Measurements from ENCODE around the gene SHISAL1.
A peak's percentile ranks its signal among the peaks of the same experiment; 100 is the strongest.

SHISAL1 gene

DNA sequence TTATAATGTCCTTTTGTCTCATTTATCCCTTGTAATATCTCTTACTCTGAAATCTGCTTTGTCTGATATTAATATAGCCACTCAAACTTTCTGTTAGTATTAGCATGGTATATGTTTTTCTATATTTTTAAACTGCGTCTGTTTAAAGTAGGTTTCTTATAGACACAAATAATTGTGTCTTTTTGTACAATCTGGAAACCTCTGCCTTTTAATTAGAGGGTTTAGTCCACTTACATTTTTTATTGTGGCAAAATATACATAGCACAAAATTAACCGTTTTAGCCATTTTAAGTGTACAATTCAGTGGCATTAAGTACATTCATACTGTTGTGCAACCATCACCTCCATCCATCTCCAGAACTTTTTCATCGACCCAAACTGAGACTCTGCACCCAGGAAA, 103.4 kb downstream of the SHISAL1 start:
- H3K4me1 Mint-ChIP-seq (ENCODE audit: low read depth), result peaks cover 6% of the 10 kb centered on the region
- peaks cover 10% of the 10 kb centered on the region for H3K36me3 Mint-ChIP-seq (ENCODE audit: low read depth)
- no peaks in the 10 kb centered on the region for H3K27me3 Mint-ChIP-seq (ENCODE audit: low read depth)
- no peak overlapping the region for H3K27ac Mint-ChIP-seq
- H3K9me3 Mint-ChIP-seq, result peaks cover 5% of the 10 kb centered on the region
- no peak overlapping the region for H3K4me3 Mint-ChIP-seq

DNA sequence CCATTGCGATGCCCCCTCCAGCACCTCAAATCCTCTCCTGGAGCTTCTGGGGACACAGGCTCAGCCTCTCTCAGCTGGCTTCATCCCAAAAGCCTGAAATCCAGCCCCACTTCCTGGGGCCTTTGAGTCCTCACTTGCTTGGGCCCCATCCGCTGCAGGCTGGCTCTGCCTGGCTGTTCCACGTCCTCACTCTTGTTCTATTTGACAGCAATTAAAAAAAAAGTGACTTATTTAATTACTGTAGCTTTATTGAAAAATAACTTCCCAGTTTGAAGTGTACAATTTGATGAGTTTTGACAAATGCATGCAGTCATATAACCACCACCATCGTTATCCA, 104.8 kb downstream of the SHISAL1 start:
- H3K36me3 Mint-ChIP-seq (ENCODE audit: low read depth), result peaks cover 13% of the 10 kb centered on the region
- no peaks in the 10 kb centered on the region for H3K27me3 Mint-ChIP-seq (ENCODE audit: low read depth)
- no peak overlapping the region for H3K4me3 Mint-ChIP-seq
- peaks cover 5% of the 10 kb centered on the region for H3K9me3 Mint-ChIP-seq
- peaks cover 6% of the 10 kb centered on the region for H3K4me1 Mint-ChIP-seq (ENCODE audit: low read depth)
- H3K27ac Mint-ChIP-seq, result no peak overlapping the region

DNA sequence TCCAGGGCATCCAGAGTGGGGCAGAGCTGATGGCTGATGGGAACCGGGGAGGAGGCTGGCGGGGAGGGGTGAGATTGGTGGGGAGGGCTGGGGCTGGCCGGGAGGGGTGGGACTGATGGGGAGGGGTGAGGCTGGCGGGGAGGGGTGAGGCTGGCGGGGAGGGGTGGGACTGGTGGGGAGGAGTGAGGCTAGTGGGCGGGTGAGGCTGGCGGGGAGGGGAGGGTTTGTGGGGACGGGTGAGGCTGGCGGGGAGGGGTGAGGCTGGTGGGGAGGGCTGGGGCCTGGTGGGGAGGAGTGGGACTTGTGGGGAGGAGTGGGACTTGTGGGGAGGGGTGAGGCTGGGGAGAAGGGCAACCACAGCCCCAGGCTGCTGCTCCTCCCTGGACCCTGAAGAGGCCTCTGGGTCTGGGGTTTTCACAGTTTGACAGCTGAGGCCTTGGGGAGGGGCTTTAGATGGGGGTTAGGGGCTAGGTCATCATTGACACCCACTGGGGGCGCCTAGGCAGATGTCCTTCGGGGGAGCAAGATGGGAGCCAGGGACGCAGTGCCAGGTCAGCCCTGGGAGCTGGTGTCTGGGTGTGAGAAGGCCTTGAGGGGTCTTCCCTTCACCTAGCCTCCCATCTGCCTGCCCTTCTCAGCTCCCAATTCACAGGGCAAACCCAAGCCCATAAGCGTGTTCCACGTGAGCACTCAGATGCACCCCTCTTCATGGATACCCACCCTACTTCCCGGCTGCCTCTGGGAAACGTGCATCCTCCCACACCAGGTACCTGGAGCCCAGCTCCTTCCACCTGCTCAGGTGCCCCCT, 105.4 kb downstream of the SHISAL1 start:
- peaks cover 13% of the 10 kb centered on the region for H3K36me3 Mint-ChIP-seq (ENCODE audit: low read depth)
- no peak overlapping the region for H3K4me3 Mint-ChIP-seq
- H3K27ac Mint-ChIP-seq, result no peak overlapping the region
- peaks cover 5% of the 10 kb centered on the region for H3K9me3 Mint-ChIP-seq
- peaks cover 6% of the 10 kb centered on the region for H3K4me1 Mint-ChIP-seq (ENCODE audit: low read depth)
- no peaks in the 10 kb centered on the region for H3K27me3 Mint-ChIP-seq (ENCODE audit: low read depth)

DNA sequence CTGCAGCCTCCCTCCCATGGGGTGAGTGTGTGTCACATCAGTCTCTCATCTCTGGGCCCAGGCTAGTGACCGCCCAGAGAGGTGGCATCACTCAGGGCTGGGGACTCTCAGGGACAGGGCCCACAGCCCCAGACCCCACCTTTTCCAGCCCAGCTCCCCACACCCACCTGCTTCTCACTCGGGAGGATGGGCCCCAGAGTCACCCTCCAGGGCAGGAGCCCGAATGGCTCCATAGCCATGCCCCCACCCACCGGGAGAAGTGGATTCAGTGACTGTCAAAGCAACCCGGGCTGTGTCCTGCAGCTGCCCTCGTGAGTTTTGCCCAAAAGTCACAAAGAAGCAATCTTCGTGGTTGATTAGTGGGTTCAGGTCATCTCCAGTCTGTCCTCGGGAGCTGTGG, 106.1 kb downstream of the SHISAL1 start:
- H3K4me3 Mint-ChIP-seq, result no peak overlapping the region
- no peak overlapping the region for H3K27ac Mint-ChIP-seq
- peaks cover 13% of the 10 kb centered on the region for H3K36me3 Mint-ChIP-seq (ENCODE audit: low read depth)
- no peaks in the 10 kb centered on the region for H3K27me3 Mint-ChIP-seq (ENCODE audit: low read depth)
- H3K9me3 Mint-ChIP-seq, result peaks cover 5% of the 10 kb centered on the region
- peaks cover 6% of the 10 kb centered on the region for H3K4me1 Mint-ChIP-seq (ENCODE audit: low read depth)

DNA sequence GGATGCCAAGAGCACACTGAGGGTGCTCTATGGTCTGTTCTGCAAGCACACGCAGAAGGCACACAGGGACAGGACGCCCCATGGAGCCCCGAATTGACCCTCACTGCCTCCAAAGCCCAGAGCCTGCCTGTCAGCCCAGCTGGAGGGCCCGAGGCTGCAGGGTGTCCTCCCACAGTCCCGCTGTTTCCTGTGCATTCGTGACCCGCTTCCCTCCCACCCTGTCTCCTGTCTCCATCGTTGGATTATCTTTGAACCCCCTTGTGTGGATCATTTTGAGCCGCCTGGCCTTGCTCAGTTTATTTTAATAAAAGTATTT, 106.5 kb downstream of the SHISAL1 start:
- peaks cover 13% of the 10 kb centered on the region for H3K36me3 Mint-ChIP-seq (ENCODE audit: low read depth)
- H3K27me3 Mint-ChIP-seq (ENCODE audit: low read depth), result no peaks in the 10 kb centered on the region
- peaks cover 5% of the 10 kb centered on the region for H3K9me3 Mint-ChIP-seq
- peaks cover 6% of the 10 kb centered on the region for H3K4me1 Mint-ChIP-seq (ENCODE audit: low read depth)
- H3K27ac Mint-ChIP-seq, result no peak overlapping the region
- no peak overlapping the region for H3K4me3 Mint-ChIP-seq

DNA sequence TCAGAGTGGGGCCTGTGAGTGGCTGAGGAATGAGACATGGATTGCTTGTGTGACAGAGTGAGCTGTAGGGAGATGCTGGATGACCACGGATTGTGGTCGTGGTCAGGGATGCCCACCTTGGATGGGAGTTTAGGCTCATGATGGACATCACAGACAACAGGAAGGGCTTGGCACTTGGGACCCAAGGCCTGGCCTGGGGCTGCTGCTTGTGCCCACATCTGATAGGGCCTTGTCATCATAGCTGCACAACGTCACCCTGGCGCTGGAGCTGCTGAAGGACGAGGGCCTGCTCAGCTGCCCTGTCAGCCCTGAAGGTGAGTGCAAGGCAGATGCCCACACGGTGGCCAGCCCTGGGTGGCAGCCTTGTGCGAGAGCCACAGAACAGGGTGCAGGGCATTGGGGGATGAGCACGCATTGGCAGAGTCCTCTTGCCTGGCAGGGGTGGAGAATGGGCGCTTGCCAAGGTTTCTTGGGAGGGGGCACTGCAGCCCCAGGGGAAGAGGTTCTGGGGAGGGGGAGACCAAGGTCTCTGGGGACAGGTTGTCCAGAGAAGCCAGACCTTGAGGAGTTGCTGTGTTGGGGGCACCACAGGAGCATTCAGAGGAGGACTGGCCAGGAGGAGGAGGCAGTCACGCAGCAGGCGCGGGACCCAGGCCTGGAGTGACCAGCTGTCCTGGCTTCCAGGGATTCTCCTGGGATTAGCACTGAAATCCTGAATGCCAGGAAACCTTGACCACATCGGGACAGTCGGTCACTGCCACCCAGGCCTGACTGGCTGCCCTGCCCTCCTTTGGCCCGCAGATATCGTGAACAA, 107.0 kb downstream of the SHISAL1 start:
- Mint-ChIP-seq H3K9me3 (peaks cover 5% of the 10 kb centered on the region), H3K4me3 (no peak overlapping the region), H3K36me3 (ENCODE audit: low read depth) (peaks cover 13% of the 10 kb centered on the region), H3K27ac (no peak overlapping the region), H3K4me1 (ENCODE audit: low read depth) (peaks cover 8% of the 10 kb centered on the region), H3K27me3 (ENCODE audit: low read depth) (no peaks in the 10 kb centered on the region)

DNA sequence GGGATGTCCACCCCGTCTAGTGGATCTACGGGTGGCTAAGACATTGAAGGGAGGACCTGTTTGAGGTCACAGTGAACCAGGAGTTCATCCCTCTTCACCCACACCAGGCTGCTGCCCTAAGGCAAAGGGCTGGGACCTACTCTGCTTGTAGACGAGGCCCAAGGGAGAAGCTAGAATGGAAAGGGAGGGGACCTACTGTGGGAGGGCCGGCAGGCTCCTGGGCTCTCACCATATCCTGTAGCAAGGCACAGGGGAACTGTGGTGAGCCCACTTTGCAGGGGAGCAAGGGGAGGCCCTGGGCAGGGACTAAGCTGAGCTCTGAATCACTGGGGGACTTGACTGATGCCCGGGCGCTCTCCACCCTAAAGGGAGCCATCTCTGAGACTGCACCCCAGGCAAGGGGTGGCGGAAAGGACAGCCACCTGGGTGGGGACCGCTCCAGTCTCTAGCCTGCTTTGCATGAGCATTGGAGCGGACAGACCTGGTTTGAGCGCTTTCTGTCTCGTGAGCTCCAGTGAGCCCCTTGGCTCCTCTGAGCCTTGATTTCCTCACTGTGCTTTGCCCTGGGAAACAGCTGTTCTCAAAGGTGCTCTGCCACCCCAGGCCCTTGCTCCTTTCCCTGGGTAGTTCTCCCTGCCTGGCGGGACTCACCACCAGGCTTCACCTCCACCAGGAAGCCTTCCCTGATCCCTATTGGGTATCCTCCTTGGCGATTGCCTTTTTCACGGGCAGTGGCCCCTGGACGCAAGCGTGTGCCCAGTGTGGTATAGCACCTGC, 107.8 kb downstream of the SHISAL1 start:
- H3K4me1 Mint-ChIP-seq (ENCODE audit: low read depth), result peaks cover 10% of the 10 kb centered on the region
- peaks cover 5% of the 10 kb centered on the region for H3K9me3 Mint-ChIP-seq
- H3K27ac Mint-ChIP-seq, result no peak overlapping the region
- no peaks in the 10 kb centered on the region for H3K27me3 Mint-ChIP-seq (ENCODE audit: low read depth)
- H3K4me3 Mint-ChIP-seq, result no peak overlapping the region
- H3K36me3 Mint-ChIP-seq (ENCODE audit: low read depth), result peaks cover 15% of the 10 kb centered on the region

DNA sequence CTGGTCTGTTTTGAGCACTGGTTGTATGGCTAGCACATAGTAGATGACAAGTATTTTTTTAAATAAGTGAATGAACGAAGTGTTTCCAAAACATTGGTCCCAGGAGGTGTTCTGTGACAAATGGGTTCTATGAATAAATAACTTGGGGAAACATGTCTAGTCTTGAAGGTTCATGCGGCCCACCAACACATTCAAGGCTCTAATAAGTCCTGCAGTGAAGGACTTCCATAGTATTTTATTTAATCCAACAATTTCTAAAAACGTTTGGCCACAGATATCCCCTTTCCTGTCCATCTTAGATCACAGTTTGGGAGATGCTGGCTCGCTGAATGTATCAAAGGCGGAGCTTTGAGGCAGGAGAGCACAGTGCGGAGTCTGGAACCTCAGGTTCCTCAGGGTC, 109.5 kb downstream of the SHISAL1 start:
- Mint-ChIP-seq H3K27ac (no peak overlapping the region), H3K27me3 (ENCODE audit: low read depth) (no peaks in the 10 kb centered on the region), H3K36me3 (ENCODE audit: low read depth) (peaks cover 20% of the 10 kb centered on the region), H3K4me3 (no peak overlapping the region), H3K4me1 (ENCODE audit: low read depth) (peaks cover 8% of the 10 kb centered on the region), H3K9me3 (no peaks in the 10 kb centered on the region)

DNA sequence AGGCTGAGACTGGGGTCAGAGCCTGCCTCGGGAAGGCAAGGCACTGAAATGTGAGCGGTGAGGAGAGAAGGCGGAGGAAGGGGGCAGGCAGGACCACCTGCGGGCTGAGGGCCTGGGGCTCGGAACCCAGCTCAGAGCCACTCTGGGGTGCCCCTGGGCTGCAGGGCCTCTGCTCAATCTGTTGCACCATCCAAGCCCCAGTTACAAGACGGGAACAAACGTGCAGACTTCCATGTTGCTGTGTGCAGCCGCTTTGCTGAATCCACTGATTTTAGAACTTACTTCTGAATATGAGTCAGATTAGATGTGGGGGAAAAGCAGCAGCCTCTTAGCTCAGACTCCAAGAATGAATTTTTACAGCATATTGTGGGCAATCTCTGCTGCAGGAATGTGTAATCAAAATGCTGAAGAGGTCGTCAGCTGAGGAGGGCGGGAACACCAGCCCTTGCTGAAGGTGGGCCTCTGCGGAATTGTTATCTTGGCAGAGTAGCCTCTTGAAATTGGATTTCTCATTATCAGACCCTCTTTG, 110.4 kb downstream of the SHISAL1 start:
- H3K4me3 Mint-ChIP-seq, result no peak overlapping the region
- peaks cover 21% of the 10 kb centered on the region for H3K36me3 Mint-ChIP-seq (ENCODE audit: low read depth)
- peaks cover 8% of the 10 kb centered on the region for H3K4me1 Mint-ChIP-seq (ENCODE audit: low read depth)
- H3K27ac Mint-ChIP-seq, result no peak overlapping the region
- no peaks in the 10 kb centered on the region for H3K9me3 Mint-ChIP-seq
- no peaks in the 10 kb centered on the region for H3K27me3 Mint-ChIP-seq (ENCODE audit: low read depth)

DNA sequence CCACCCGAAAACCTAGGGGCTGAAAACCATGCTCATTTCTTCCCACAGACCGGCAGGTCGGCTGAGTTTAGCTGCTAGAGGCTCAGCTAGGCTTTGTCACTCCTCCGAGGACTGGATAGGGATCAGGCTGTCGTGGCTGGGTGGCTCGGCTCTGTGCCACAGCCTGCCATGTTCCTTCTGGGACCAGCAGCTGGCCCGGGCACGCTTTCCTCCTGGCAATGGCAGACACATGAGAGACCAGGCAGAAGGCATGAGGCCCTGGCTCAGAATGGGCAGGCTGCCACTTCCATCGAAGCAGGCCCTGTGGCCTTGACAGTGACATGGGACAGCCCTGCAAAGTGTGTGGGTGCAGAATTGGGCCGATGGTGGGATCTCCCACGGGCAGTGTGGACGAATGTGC, 111.1 kb downstream of the SHISAL1 start:
- H3K4me1 Mint-ChIP-seq (ENCODE audit: low read depth), result peaks cover 8% of the 10 kb centered on the region
- no peaks in the 10 kb centered on the region for H3K9me3 Mint-ChIP-seq
- no peak overlapping the region for H3K27ac Mint-ChIP-seq
- peaks cover 21% of the 10 kb centered on the region for H3K36me3 Mint-ChIP-seq (ENCODE audit: low read depth)
- H3K27me3 Mint-ChIP-seq (ENCODE audit: low read depth), result no peaks in the 10 kb centered on the region
- no peak overlapping the region for H3K4me3 Mint-ChIP-seq

DNA sequence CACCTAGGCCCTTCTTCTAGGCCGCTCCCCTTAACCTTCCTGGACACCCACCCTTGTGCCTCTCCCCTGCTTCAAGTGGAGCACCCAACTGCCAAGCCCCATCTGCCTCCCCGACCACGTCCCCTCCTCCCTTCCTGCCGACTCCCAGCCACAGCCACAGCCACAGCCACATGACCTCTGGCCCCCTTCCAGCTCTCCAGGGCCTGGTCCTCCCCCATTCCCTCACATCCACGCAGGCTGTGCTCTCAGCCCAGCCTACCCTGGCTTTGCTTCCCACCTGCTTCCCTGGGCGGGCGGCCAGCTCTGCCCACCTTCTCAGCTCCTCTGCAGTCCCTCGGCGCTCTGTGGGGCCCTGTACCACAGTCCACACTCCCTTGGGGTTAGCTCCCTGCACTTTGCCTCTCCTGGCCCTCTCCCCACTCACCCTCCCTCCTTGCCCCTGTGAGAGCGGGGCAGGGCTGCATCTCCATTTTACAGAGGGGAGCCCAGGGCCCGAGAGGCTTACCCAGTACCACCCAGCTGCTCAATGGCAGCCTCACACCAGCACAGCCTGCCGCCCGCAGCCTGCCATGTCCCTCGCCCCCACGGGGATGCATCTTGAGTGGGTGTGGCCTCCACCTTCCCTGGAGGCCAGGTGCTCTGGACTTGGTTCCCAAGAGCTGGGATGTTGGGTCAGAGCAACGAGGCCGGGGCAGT, 111.7 kb downstream of the SHISAL1 start:
- H3K27ac Mint-ChIP-seq, result no peak overlapping the region
- peaks cover 21% of the 10 kb centered on the region for H3K36me3 Mint-ChIP-seq (ENCODE audit: low read depth)
- no peaks in the 10 kb centered on the region for H3K27me3 Mint-ChIP-seq (ENCODE audit: low read depth)
- peaks cover 8% of the 10 kb centered on the region for H3K4me1 Mint-ChIP-seq (ENCODE audit: low read depth)
- no peak overlapping the region for H3K4me3 Mint-ChIP-seq
- no peaks in the 10 kb centered on the region for H3K9me3 Mint-ChIP-seq

DNA sequence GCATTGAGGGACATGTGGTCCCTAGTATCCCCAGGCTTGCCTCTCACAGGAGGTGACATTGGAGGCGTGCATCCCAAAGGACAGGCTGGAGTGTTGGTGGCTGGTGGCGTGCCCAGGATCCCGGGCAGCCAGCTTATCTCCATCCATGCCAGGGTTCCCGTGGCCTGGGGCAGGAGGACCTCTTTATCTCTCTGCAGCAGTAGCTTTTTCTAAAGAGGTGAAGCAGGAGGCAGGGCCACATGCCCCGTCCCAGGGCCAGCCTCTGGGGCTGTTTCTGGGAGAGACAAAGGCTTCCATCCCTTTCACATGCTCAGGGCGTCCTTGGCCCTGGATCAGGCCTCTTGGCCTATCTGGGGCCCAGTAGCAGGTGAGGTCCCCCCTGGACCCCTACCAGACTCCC, 112.3 kb downstream of the SHISAL1 start:
- H3K4me3 Mint-ChIP-seq, result no peak overlapping the region

DNA sequence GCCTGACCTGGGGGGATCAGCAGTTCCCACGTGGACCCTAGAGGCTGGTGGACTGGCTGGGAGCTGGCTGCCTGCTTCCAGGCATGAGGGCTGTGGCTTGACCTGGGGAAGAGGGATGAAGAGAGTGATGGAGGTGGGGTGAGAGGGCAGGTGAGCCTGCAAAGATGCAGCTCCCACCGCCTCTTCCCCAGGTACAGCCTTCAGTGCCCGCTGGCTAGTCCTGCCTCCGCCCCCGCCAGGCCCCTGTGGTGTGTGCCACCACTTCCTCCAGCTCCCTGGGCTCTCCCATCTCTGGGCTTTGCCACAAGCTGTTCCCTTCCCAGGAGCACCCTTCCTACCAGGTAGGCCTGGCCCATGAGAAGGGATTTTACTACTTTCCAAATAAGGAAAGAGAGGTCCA, 112.9 kb downstream of the SHISAL1 start:
- H3K4me1 Mint-ChIP-seq (ENCODE audit: low read depth), result peaks cover 8% of the 10 kb centered on the region
- H3K27ac Mint-ChIP-seq, result no peak overlapping the region
- H3K4me3 Mint-ChIP-seq, result no peak overlapping the region
- no peaks in the 10 kb centered on the region for H3K9me3 Mint-ChIP-seq
- H3K27me3 Mint-ChIP-seq (ENCODE audit: low read depth), result no peaks in the 10 kb centered on the region
- peaks cover 24% of the 10 kb centered on the region for H3K36me3 Mint-ChIP-seq (ENCODE audit: low read depth)

More for the DNA sequence above, 112.3 kb downstream of the SHISAL1 start:
- no peaks in the 10 kb centered on the region for H3K27me3 Mint-ChIP-seq (ENCODE audit: low read depth)
- peaks cover 21% of the 10 kb centered on the region for H3K36me3 Mint-ChIP-seq (ENCODE audit: low read depth)
- H3K27ac Mint-ChIP-seq, result no peak overlapping the region
- peaks cover 8% of the 10 kb centered on the region for H3K4me1 Mint-ChIP-seq (ENCODE audit: low read depth)
- no peaks in the 10 kb centered on the region for H3K9me3 Mint-ChIP-seq

DNA sequence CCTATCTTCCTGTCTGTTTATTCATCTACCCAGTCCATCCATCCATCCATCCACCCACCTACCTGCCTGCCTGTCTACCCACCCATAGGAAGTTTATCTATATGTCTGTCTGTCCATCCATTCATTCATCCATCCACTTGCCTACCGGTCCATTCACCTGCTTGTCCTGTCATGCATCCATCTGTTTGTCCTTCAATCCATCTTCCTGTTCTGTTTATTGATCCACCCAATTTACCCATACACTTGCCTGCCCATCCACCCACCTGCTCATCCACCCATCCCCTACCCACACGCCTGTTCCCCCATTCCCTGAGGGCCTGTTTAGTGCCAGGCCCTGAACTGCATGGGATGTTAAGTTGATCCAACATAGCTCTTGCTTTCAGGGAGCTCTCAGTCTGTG, 113.6 kb downstream of the SHISAL1 start:
- Mint-ChIP-seq H3K4me1 (ENCODE audit: low read depth) (peaks cover 11% of the 10 kb centered on the region), H3K9me3 (no peaks in the 10 kb centered on the region), H3K36me3 (ENCODE audit: low read depth) (peaks cover 30% of the 10 kb centered on the region), H3K27ac (peak overlapping the region; percentile 1), H3K27me3 (ENCODE audit: low read depth) (no peaks in the 10 kb centered on the region), H3K4me3 (no peak overlapping the region)
